VCaP (cell line): Measurements from ENCODE around the gene PACRG.

ENCODE experiments used
- H3K27ac ChIP-seq: fragments of 450-650 bp; 2 replicates; pipeline ENCODE4 v1.5.1; 2017
- CTCF ChIP-seq: fragments of 450-650 bp; conservative IDR thresholded peaks from 2 replicates; pipeline ENCODE4 v1.5.1; 2017; ENCODE audit warnings: mild to moderate bottlenecking, moderate library complexity

Gene PACRG

DNA sequence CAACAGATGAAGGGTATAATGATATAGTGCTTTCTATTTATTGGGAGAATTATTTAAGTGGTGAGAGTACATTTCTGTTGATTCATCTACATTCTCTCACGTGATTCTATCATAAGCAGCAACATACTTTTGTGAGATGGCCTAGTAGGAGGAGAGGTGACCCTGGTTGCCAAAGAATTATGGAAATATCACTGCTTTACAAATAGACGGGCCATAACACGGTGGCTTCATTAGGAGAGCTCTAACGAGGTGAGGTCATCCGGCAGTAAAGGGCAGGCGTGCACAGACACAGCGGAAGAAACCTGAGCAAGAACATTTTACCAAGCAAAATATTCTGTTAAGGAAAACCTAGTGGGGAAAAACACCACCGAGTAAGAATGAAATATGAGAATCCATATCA lies 349.4 kb downstream of the PACRG start:
- TF ChIP-seq CTCF = no peak
- H3K27ac ChIP-seq = no peak overlapping the region

DNA sequence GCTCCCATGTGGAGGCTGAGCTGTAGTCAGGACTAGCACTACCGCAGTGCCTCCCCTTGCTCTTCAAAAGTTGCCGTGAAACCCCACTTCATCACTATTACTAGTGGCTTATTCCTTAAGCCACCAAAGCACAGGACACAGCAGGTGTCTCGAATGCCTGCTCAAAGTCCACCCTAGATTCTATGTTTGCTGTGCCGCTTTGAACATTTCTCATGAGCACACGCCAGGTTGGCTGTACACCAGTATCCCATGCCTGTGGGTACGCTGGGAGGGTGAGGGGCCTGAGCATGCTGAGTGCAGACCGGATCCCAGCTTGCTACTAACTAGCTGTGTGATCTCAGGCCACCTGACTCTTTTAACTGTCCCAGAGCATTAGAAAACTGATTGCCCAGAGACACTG lies 350.9 kb downstream of the PACRG start:
- H3K27ac ChIP-seq = no peak overlapping the region
- no peak for TF ChIP-seq CTCF

- TF ChIP-seq CTCF = no peak
- H3K27ac ChIP-seq = no peak overlapping the region
Measured at GRCh38 chr6:163080228-163080627, 352.5 kb downstream of the PACRG start.

- H3K27ac ChIP-seq = no peak overlapping the region
- TF ChIP-seq CTCF = no peak
Measured at GRCh38 chr6:163083141-163083540, 355.4 kb downstream of the PACRG start.

- no peak for TF ChIP-seq CTCF
- no peak overlapping the region for H3K27ac ChIP-seq
Measured at GRCh38 chr6:163085426-163085825, 357.7 kb downstream of the PACRG start.

DNA sequence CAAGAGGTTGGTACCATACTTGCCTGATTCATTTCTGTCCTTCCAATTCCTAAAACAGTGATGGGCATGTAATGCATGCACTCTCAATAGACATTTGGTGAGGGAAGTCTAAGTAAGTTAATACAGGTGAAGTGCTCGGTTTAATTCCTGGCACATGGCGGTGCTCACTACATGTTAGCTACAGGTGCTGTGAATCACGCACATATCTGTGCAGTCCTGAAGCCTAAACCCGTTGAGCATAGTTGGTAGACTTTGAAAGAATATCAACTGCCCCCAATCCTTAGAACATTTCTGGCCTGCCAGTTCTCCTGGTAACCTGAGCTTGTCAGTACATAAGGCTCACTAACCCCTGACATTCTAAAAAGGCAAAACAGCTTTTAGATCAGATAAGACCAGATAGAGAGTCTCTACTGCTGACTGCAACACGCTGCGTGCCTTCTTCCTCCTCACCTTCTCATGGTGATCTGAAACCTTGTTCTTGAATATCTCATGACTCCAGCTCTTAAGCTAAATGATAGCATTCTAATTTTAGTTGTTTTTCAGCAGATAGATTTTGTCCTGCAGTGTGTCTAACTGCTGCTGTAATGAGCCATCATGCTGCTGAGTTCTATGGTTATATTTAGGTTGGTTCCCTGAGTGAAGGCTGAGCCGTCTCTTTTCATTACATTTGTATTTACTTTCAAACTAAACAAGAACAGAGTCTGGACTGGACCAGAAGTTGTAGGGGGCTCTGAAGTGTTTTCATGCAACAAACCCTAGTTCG lies 358.3 kb downstream of the PACRG start:
- H3K27ac ChIP-seq = no peak overlapping the region
- TF ChIP-seq CTCF = no peak

DNA sequence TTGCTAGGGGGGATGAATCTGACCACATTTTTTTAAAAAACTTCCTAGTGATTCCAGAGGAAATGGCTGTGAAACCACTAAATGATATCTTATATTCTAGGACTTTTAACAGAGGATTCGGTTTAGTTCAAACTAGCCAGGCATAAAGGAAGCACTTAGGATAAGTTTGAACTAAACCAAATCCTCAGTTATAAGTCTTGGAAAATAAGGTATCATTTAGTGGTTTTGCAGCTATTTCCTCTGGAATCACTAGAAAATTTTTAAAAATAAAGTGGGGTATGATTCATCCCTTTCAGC lies 358.8 kb downstream of the PACRG start:
- TF ChIP-seq CTCF = no peak
- H3K27ac ChIP-seq = no peak overlapping the region
